Mesenchymal stem cell (in vitro differentiated cells and primary cell): ENCODE measurements around the gene TOB1.
A peak's percentile ranks its signal among the peaks of the same experiment; 100 is the strongest.

Experiments used
- DNase-seq: peaks from one replicate; pipeline ENCODE4 v3.0.0-alpha.2; 2013
- H2AFZ ChIP-seq: one replicate; pipeline ENCODE4 v1.6.1; 2013; ENCODE audit warnings: low read depth, mild to moderate bottlenecking, control low read depth, inconsistent platforms, low read length, moderate library complexity
- H2AK5ac ChIP-seq: 2 replicates; pipeline ENCODE4 v1.6.1; 2013; ENCODE audit warnings: low read length, moderate library complexity, mild to moderate bottlenecking, inconsistent platforms; ENCODE audit not compliant: severe bottlenecking
- H2BK120ac ChIP-seq: one replicate; pipeline ENCODE4 v1.6.1; 2013; ENCODE audit warnings: low read depth, mild to moderate bottlenecking, inconsistent platforms, low read length, moderate library complexity
- H2BK12ac ChIP-seq, 2 experiments: one replicate each; pipeline ENCODE4 v1.6.1; 2013; ENCODE audit warnings: inconsistent platforms in 2 of 2, low read length in 2 of 2, mild to moderate bottlenecking in 2 of 2, moderate library complexity in 2 of 2, control low read depth in 1 of 2
- H2BK15ac ChIP-seq: one replicate; pipeline ENCODE4 v1.6.1; 2013; ENCODE audit warnings: mild to moderate bottlenecking, low read depth, inconsistent platforms; ENCODE audit not compliant: poor library complexity, severe bottlenecking
- H2BK5ac ChIP-seq: 2 replicates; pipeline ENCODE4 v1.6.1; 2013; ENCODE audit warnings: low read depth, mild to moderate bottlenecking, low read length, control low read depth, inconsistent platforms; ENCODE audit not compliant: poor library complexity, severe bottlenecking
- H3K14ac ChIP-seq, 2 experiments: one replicate each; pipeline ENCODE4 v1.6.1; 2013; ENCODE audit warnings: inconsistent platforms in 2 of 2, low read length in 2 of 2, control low read depth in 1 of 2, mild to moderate bottlenecking in 1 of 2, moderate library complexity in 1 of 2
- H3K18ac ChIP-seq, 2 experiments: one replicate each; pipeline ENCODE4 v1.6.1; 2013; ENCODE audit warnings: inconsistent platforms in 2 of 2, low read length in 2 of 2, control low read depth in 1 of 2, low read depth in 1 of 2, mild to moderate bottlenecking in 1 of 2
- H3K23ac ChIP-seq, 2 experiments: one replicate each; pipeline ENCODE4 v1.6.1; 2013; ENCODE audit warnings: inconsistent platforms in 2 of 2, low read length in 2 of 2, mild to moderate bottlenecking in 2 of 2, moderate library complexity in 2 of 2, control low read depth in 1 of 2
- H3K27ac ChIP-seq: 2 replicates; pipeline ENCODE4 v1.5.1; 2013; ENCODE audit warnings: mild to moderate bottlenecking, moderate library complexity, low read length, control low read depth, inconsistent platforms; ENCODE audit not compliant: poor library complexity, severe bottlenecking
- H3K27me3 ChIP-seq, 2 experiments: 2 replicates each; pipeline versions ENCODE4 v1.6.1 to v1.7.0; 2013; ENCODE audit warnings: low read length in 2 of 2, mild to moderate bottlenecking in 2 of 2, moderate library complexity in 2 of 2, control low read depth in 1 of 2, inconsistent platforms in 1 of 2; ENCODE audit not compliant: control insufficient read depth in 1 of 2, insufficient read depth in 1 of 2
- H3K36me3 ChIP-seq, 2 experiments: 2 replicates each; pipeline versions ENCODE4 v1.6.1 to v1.7.0; 2013; ENCODE audit warnings: low read length in 2 of 2, control low read depth in 1 of 2, inconsistent platforms in 1 of 2, low read depth in 1 of 2, mild to moderate bottlenecking in 1 of 2; ENCODE audit not compliant: insufficient read depth in 2 of 2, control insufficient read depth in 1 of 2
- H3K4ac ChIP-seq, 2 experiments: one replicate each; pipeline ENCODE4 v1.6.1; 2013; ENCODE audit warnings: inconsistent platforms in 2 of 2, low read length in 2 of 2, mild to moderate bottlenecking in 2 of 2, moderate library complexity in 2 of 2, control low read depth in 1 of 2, low read depth in 1 of 2
- H3K4me1 ChIP-seq: 2 replicates; pipeline ENCODE4 v1.6.1; 2013; ENCODE audit warnings: low read depth, low read length, control low read depth; ENCODE audit not compliant: control insufficient read depth, insufficient read depth
- H3K4me2 ChIP-seq: 2 replicates; pipeline ENCODE4 v1.6.1; 2013; ENCODE audit warnings: low read length, mild to moderate bottlenecking, inconsistent platforms; ENCODE audit not compliant: poor library complexity, severe bottlenecking
- H3K4me3 ChIP-seq, 2 experiments: 2 replicates each; pipeline versions ENCODE4 v1.5.1 to v1.7.0; 2013; ENCODE audit warnings: low read length in 2 of 2, mild to moderate bottlenecking in 2 of 2, control low read depth in 1 of 2, low read depth in 1 of 2; ENCODE audit not compliant: insufficient read depth in 1 of 2
- H3K79me1 ChIP-seq: replicated peaks from 2 replicates; pipeline ENCODE4 v1.6.1; 2013; ENCODE audit warnings: mild to moderate bottlenecking, control low read depth, low read length, inconsistent platforms; ENCODE audit not compliant: poor library complexity, severe bottlenecking
- H3K9ac ChIP-seq: 2 replicates; pipeline ENCODE4 v1.7.0; 2013; ENCODE audit warnings: mild to moderate bottlenecking, low read length, moderate library complexity
- H3K9me3 ChIP-seq: 2 replicates; pipeline ENCODE4 v1.7.0; 2013; ENCODE audit warnings: mild to moderate bottlenecking, low read length; ENCODE audit not compliant: control insufficient read depth
- H4K8ac ChIP-seq: one replicate; pipeline ENCODE4 v1.6.1; 2013; ENCODE audit warnings: inconsistent platforms, mild to moderate bottlenecking, low read length, moderate library complexity
- H4K91ac ChIP-seq: one replicate; pipeline ENCODE4 v1.6.1; 2013; ENCODE audit warnings: mild to moderate bottlenecking, low read length, inconsistent platforms
- WGBS: methylation state at CpG from one replicate; pipeline ENCODE4 v1.1.7; 2013; ENCODE audit warnings: mixed read lengths; 5-methylcytosine and 5-hydroxymethylcytosine counted together

TOB1 gene

DNA sequence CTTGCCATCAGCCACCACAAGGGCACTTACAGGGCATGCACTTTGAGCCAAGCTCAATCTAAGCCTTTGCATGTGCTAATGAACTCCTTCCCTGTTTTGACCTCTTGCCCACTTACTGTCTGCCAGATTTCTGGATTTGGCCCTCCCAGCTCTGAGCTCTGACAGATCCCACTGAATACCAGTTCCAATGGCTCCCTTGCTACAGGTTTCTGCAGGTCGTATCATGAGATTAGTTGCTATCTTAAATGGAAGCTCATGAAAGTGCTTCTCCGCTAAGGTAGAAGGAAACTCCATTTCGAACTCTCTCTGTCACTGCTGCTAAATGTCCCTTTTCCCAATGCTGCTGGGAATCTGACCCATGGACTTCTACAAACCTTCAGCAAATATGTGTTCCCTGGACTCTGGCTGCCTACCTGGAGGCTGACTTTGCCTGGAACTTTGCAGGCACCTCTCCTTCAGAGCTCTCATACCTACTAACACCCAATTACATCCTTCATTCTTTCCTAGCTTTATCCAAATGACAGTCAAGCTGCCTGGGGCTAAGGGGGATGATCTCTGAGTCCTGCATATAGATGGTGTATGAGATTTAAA, 23.5 kb upstream of the TOB1 start:
- 85% methylated on average over 3 of the region's 3 CpGs for WGBS
- Histone ChIP-seq H4K91ac (no peak overlapping the region), H3K4me2 (no peak overlapping the region)

DNA sequence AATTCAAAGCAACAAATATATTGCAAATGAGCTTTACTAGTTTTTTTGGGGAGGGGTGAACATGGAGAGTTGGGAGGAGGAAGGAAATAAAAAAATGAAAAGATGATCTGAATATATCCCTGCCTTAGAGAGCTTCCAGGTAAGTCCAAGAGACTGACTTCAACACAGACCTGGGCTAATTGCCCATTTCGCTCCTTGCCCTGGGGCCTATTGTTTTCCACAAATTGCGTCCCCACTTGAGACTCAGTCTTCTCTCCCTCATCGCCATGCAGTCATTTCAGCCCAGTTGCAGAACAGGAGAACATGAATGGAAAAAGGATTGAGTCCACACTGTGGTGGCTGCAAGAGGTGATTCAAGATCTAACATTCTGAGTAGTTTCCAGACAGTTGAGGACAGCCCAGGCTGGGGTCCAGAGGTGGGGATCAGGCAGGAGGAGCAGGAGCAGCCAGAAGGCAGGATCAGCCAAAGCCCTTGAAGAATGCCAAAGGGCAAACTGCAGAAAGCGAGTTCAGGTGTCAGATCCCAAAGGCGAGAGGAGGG, 21.6 kb upstream of the TOB1 start:
- Histone ChIP-seq H2BK120ac (no peak overlapping the region), H4K8ac (peak overlapping the region; percentile 19), H3K79me1 (no peaks in the 10 kb centered on the region), H3K27me3 (no peaks in the 10 kb centered on the region), H2BK12ac (no peak overlapping the region), H2AK5ac (no peak overlapping the region), H3K4me1 (peaks cover 10% of the 10 kb centered on the region), H3K23ac (no peak overlapping the region), H2BK15ac (no peak overlapping the region), H4K91ac (no peak overlapping the region), H3K4me3 (no peak overlapping the region), H2AFZ (no peak overlapping the region), H3K27ac (no peak overlapping the region), H2BK5ac (no peak overlapping the region), H3K18ac (no peak overlapping the region), H3K14ac (no peak overlapping the region), H3K4me2 (no peak overlapping the region), H3K4ac (no peak overlapping the region), H3K9me3 (no peaks in the 10 kb centered on the region), H3K9ac (no peak overlapping the region), H3K36me3 (no peaks in the 10 kb centered on the region)
- DNase-seq = no peak
- WGBS = 92% methylated on average over 5 of the region's 5 CpGs

More for the DNA sequence above, 23.5 kb upstream of the TOB1 start:
- Histone ChIP-seq H3K27me3 (no peaks in the 10 kb centered on the region), H3K4ac (no peak overlapping the region), H3K18ac (no peak overlapping the region), H3K79me1 (no peaks in the 10 kb centered on the region), H4K8ac (no peak overlapping the region), H2BK5ac (no peak overlapping the region), H2AFZ (no peak overlapping the region), H3K27ac (no peak overlapping the region), H3K14ac (no peak overlapping the region), H3K4me1 (peaks cover 14% of the 10 kb centered on the region), H3K36me3 (no peaks in the 10 kb centered on the region), H3K4me3 (no peak overlapping the region), H3K23ac (no peak overlapping the region), H3K9me3 (no peaks in the 10 kb centered on the region), H3K9ac (no peak overlapping the region), H2BK120ac (no peak overlapping the region), H2AK5ac (no peak overlapping the region), H2BK15ac (no peak overlapping the region), H2BK12ac (no peak overlapping the region)
- no peak for DNase-seq

DNA sequence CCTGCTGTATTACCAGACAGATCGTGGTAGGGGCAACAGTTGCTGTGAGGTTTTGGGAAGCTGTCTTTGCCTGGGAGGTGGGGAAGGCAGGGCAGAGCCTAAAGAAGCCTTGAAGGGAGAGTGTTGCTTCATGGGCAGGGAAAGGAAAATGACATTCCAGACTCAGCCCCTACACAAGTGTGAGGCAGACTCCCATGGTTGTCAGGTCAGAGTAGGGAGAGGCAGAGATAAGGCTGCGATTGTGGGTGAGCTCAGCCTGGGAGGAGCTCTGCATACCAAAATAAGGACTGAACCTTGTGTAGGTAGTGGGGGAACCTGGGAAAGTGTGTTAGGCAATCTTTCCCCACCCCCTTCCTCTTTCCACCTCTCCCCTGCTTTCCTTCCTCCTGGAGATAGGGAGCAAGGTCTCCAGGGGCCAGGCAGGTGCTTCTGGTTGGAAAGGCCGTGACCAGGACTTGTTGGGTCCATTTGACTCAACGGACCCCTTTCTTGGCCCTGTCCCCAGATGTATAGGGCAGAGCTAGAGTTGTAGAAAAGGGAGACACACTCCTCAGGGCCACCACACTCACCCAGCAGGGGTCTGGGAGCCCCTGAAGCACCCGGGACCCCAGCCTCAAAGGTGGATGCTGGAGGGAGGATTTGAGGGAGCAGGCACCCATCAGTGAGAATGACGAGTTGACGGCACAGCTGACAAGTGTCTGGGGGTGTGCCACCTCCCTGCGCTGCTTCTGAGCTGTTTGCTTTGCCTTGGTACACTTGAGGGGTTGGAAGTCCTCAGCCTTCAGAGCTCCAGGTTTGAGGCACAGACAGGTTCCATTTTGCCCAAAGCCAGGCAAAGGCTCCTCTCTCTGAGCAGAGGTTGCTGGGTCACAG, 18.5 kb upstream of the TOB1 start:
- H3K36me3 ChIP-seq = no peaks in the 10 kb centered on the region
- H3K9me3 ChIP-seq = no peaks in the 10 kb centered on the region
- no peak overlapping the region for H3K9ac ChIP-seq
- no peaks in the 10 kb centered on the region for H3K27me3 ChIP-seq
- H2AFZ ChIP-seq = no peak overlapping the region
- H2BK12ac ChIP-seq = peak overlapping the region in 1 of 2 experiments; percentile 15
- H3K27ac ChIP-seq = no peak overlapping the region
- no peak overlapping the region for H3K4me2 ChIP-seq
- no peak overlapping the region for H3K14ac ChIP-seq
- no peak overlapping the region for H2BK15ac ChIP-seq
- no peak overlapping the region for H3K4ac ChIP-seq
- H4K8ac ChIP-seq = no peak overlapping the region
- 87% methylated on average over 7 of the region's 8 CpGs for WGBS
- no peak overlapping the region for H3K4me3 ChIP-seq
- no peak overlapping the region for H2BK120ac ChIP-seq
- no peaks in the 10 kb centered on the region for H3K79me1 ChIP-seq
- no peak overlapping the region for H2BK5ac ChIP-seq
- no peak overlapping the region for H3K23ac ChIP-seq
- no peak overlapping the region for H4K91ac ChIP-seq
- peaks cover 4% of the 10 kb centered on the region for H3K4me1 ChIP-seq
- DNase-seq = no peak
- H3K18ac ChIP-seq = no peak overlapping the region
- no peak overlapping the region for H2AK5ac ChIP-seq

DNA sequence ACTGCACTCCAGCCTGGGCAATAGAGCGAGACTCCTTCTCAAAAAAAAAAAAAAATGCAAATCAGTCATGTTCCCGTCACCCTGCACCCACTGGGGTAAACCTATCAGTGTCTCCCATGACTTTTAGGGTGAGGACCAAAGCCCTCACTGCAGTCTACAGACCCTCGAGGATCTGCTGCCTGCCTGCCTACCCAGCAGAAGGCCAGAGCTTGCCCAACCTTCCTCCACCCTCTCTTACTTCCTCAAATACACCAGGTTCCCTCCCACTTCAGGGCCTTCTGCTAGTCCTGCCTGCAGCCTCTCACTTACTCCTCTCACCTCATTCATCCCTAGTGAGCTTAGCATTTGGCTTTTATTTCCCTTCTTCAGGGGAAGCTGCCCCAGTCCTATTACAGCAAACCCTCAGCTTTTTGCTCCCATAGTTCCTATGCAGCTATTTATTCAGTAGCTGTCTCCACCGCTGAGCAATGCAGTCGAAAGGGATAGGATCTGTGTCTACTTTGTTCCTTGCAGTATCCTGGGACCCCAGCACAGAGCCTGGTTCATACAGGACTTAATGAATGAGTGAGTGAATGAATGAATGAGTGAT, 17.8 kb upstream of the TOB1 start:
- no peak overlapping the region for H4K91ac ChIP-seq
- 90% methylated on average over 5 of the region's 5 CpGs for WGBS
- H3K4me3 ChIP-seq = no peak overlapping the region
- peaks cover 4% of the 10 kb centered on the region for H3K4me1 ChIP-seq
- no peak overlapping the region for H3K18ac ChIP-seq
- no peak overlapping the region for H2AFZ ChIP-seq
- no peaks in the 10 kb centered on the region for H3K27me3 ChIP-seq
- DNase-seq = no peak
- no peak overlapping the region for H3K23ac ChIP-seq
- H3K14ac ChIP-seq = no peak overlapping the region
- no peak overlapping the region for H3K9ac ChIP-seq
- no peaks in the 10 kb centered on the region for H3K36me3 ChIP-seq
- H3K27ac ChIP-seq = no peak overlapping the region
- no peak overlapping the region for H2BK12ac ChIP-seq
- H2BK5ac ChIP-seq = no peak overlapping the region
- no peak overlapping the region for H2AK5ac ChIP-seq
- H4K8ac ChIP-seq = no peak overlapping the region
- no peak overlapping the region for H2BK15ac ChIP-seq
- H3K9me3 ChIP-seq = no peaks in the 10 kb centered on the region
- no peak overlapping the region for H3K4ac ChIP-seq
- no peaks in the 10 kb centered on the region for H3K79me1 ChIP-seq
- H2BK120ac ChIP-seq = no peak overlapping the region
- H3K4me2 ChIP-seq = no peak overlapping the region
